PC-3 (cell line): Measurements from ENCODE around the gene KCNK10. TPM values are rescaled to one million over a fixed set of nuclear protein-coding genes. Genes with fewer than 3 reads are reported as not detected.

Experiments used
- ATAC-seq: fragments of 200-7000 bp; cut with Tn5 transposase; 2 replicates; pipeline ENCODE4 v1.9.1; 2020; ENCODE audit warnings: mild to moderate bottlenecking, moderate library complexity
- BruUV-seq: library from RNA; stranded (reverse); fragments of 400-500 nt; replicated peaks from 2 replicates; lab custom pipeline; 2021; lab: Mats Ljungman, UMichigan
- CTCF ChIA-PET: fragments of 300-600 bp; sonication (Branson Sonifier 250); formaldehyde crosslinking; loops from one replicate; lab custom pipeline; 2022; ENCODE audit warnings: antibody characterized with exemption; lab: Charles Lee
- POLR2A ChIA-PET: fragments of 300-600 bp; sonication (Branson Sonifier 250); formaldehyde crosslinking; loops from one replicate; lab custom pipeline; 2022; ENCODE audit warnings: antibody characterized with exemption; ENCODE audit not compliant: unreplicated experiment; lab: Charles Lee
- DNase-seq: peaks from one replicate; pipeline ENCODE4 v3.0.0-alpha.2; 2015
- H2AFZ ChIP-seq: fragments of 300-600 bp; sonication (generic); 2 replicates; pipeline ENCODE4 v1.6.0; 2016; ENCODE audit warnings: antibody characterized with exemption, low read length
- H3F3A ChIP-seq: fragments of 300-600 bp; sonication (generic); one replicate; pipeline ENCODE4 v1.6.0; 2017; ENCODE audit warnings: antibody characterized with exemption, low read length, control low read depth, mild to moderate bottlenecking; ENCODE audit not compliant: unreplicated experiment
- H3K27ac ChIP-seq: fragments of 300-600 bp; sonication (generic); 2 replicates; pipeline ENCODE4 v1.5.1; 2016; ENCODE audit warnings: mild to moderate bottlenecking, low read length
- H3K27me3 ChIP-seq: fragments of 300-600 bp; sonication (generic); 2 replicates; pipeline ENCODE4 v1.6.1; 2016; ENCODE audit warnings: low read length, mixed read lengths
- H3K36me3 ChIP-seq: fragments of 300-600 bp; sonication (generic); 2 replicates; pipeline ENCODE4 v1.6.1; 2016; ENCODE audit warnings: low read depth, mixed run types, low read length, mixed read lengths
- H3K4me1 ChIP-seq: fragments of 300-600 bp; sonication (generic); 2 replicates; pipeline ENCODE4 v1.5.1; 2016; ENCODE audit warnings: low read length; ENCODE audit not compliant: insufficient read depth
- H3K4me2 ChIP-seq: fragments of 300-600 bp; sonication (generic); 2 replicates; pipeline ENCODE4 v1.6.0; 2016; ENCODE audit warnings: low read length
- H3K4me3 ChIP-seq: fragments of 300-600 bp; sonication (generic); 2 replicates; pipeline ENCODE4 v1.5.1; 2016; ENCODE audit warnings: mild to moderate bottlenecking, low read length, mixed read lengths
- H3K79me2 ChIP-seq: fragments of 300-600 bp; sonication (generic); 2 replicates; pipeline ENCODE4 v1.6.1; 2017; ENCODE audit warnings: low read length, mixed read lengths
- H3K9ac ChIP-seq: fragments of 300-600 bp; sonication (generic); 2 replicates; pipeline ENCODE4 v1.6.0; 2016; ENCODE audit warnings: mild to moderate bottlenecking, low read length
- H3K9me2 ChIP-seq: fragments of 300-600 bp; sonication (generic); replicated peaks from 2 replicates; pipeline ENCODE4 v1.6.1; 2016; ENCODE audit warnings: mixed run types, low read length, mixed read lengths
- H3K9me3 ChIP-seq: fragments of 300-600 bp; sonication (generic); 2 replicates; pipeline ENCODE4 v1.6.1; 2016; ENCODE audit warnings: low read length, mixed read lengths
- H4K20me1 ChIP-seq: fragments of 300-600 bp; sonication (generic); 2 replicates; pipeline ENCODE4 v1.6.1; 2016; ENCODE audit warnings: low read length, mixed read lengths
- EZH2 ChIP-seq: fragments of 300-600 bp; sonication (generic); IDR thresholded peaks from one replicate; pipeline ENCODE4 v1.6.1; 2017; ENCODE audit warnings: antibody characterized with exemption, mild to moderate bottlenecking, low read length; ENCODE audit not compliant: unreplicated experiment
- EZH2phosphoT487 ChIP-seq: fragments of 300-600 bp; sonication (generic); IDR thresholded peaks from 2 replicates; pipeline ENCODE4 v1.6.1; 2018; ENCODE audit warnings: mild to moderate bottlenecking, antibody characterized with exemption, low read length, borderline replicate concordance
- intact Hi-C: fragments of 100-400 bp; cut with micrococcal nuclease; formaldehyde crosslinking; loops from 2 replicates; pipeline ENCODE4 v1.9.0; 2023
- total RNA-seq: library from RNA; depleted of rRNA; stranded (reverse); fragments of >200 nt; gene quantifications from 2 replicates; pipeline ENCODE4 v1.2.3, GENCODE V29; 2014
- TF ChIP-seq, protein P1 (sequence below): fragments of 300-600 bp; sonication (generic); conservative IDR thresholded peaks from 2 replicates; pipeline ENCODE4 v1.5.1; 2017; ENCODE audit warnings: antibody characterized with exemption, low read depth, mild to moderate bottlenecking, low read length

The KCNK10 gene
- total RNA-seq, 1 experiment from 2014 or later = not detected

- no TSS peak for BruUV-seq
- peaks cover 8% of the 10 kb centered on the region for H3K4me1 ChIP-seq
Measured at GRCh38 chr14:88340357-88340756, 17.3 kb upstream of the KCNK10 start.

GRCh38 chr14:88333036-88333435 lies 10.0 kb upstream of the KCNK10 start:
- Histone ChIP-seq H3K9me3 (no peaks in the 10 kb centered on the region), H3K9me2 (no peaks in the 10 kb centered on the region), H3K4me2 (no peak overlapping the region), H3K27me3 (peaks cover 52% of the 10 kb centered on the region), H2AFZ (no peak overlapping the region), H3K27ac (no peak overlapping the region), H3K79me2 (no peaks in the 10 kb centered on the region), H4K20me1 (no peaks in the 10 kb centered on the region), H3K4me1 (no peaks in the 10 kb centered on the region), H3F3A (no peaks in the 10 kb centered on the region), H3K4me3 (no peak overlapping the region), H3K9ac (no peak overlapping the region), H3K36me3 (no peaks in the 10 kb centered on the region)
- CTCF ChIA-PET = no interaction called here
- BruUV-seq = no TSS peak
- POLR2A ChIA-PET = no interaction called here
- no peak for TF ChIP-seq EZH2phosphoT487
- ATAC-seq (no peak), DNase-seq (no peak)
- intact Hi-C loops = no loop called here

More at GRCh38 chr14:88340357-88340756, 17.3 kb upstream of the KCNK10 start:
- H3F3A ChIP-seq = no peaks in the 10 kb centered on the region
- intact Hi-C loops = no loop called here
- no peaks in the 10 kb centered on the region for H3K36me3 ChIP-seq
- no peak overlapping the region for H3K4me2 ChIP-seq
- DNase-seq (no peak), ATAC-seq (no peak)
- no peaks in the 10 kb centered on the region for H3K9me3 ChIP-seq
- H2AFZ ChIP-seq = no peak overlapping the region
- H3K79me2 ChIP-seq = no peaks in the 10 kb centered on the region
- no peaks in the 10 kb centered on the region for H4K20me1 ChIP-seq
- H3K4me3 ChIP-seq = no peak overlapping the region
- TF ChIP-seq EZH2phosphoT487 = no peak
- no peak for TF ChIP-seq EZH2
- TF ChIP-seq, protein P1, sequence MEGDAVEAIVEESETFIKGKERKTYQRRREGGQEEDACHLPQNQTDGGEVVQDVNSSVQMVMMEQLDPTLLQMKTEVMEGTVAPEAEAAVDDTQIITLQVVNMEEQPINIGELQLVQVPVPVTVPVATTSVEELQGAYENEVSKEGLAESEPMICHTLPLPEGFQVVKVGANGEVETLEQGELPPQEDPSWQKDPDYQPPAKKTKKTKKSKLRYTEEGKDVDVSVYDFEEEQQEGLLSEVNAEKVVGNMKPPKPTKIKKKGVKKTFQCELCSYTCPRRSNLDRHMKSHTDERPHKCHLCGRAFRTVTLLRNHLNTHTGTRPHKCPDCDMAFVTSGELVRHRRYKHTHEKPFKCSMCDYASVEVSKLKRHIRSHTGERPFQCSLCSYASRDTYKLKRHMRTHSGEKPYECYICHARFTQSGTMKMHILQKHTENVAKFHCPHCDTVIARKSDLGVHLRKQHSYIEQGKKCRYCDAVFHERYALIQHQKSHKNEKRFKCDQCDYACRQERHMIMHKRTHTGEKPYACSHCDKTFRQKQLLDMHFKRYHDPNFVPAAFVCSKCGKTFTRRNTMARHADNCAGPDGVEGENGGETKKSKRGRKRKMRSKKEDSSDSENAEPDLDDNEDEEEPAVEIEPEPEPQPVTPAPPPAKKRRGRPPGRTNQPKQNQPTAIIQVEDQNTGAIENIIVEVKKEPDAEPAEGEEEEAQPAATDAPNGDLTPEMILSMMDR = no peak
- H3K9ac ChIP-seq = no peak overlapping the region
- H3K9me2 ChIP-seq = no peaks in the 10 kb centered on the region
- H3K27me3 ChIP-seq = no peaks in the 10 kb centered on the region
- POLR2A ChIA-PET = no interaction called here
- CTCF ChIA-PET = no interaction called here
- no peak overlapping the region for H3K27ac ChIP-seq

- Histone ChIP-seq H3K27ac (no peak overlapping the region), H3K79me2 (no peaks in the 10 kb centered on the region), H3K9ac (no peak overlapping the region), H3K4me2 (no peak overlapping the region), H2AFZ (no peak overlapping the region), H3K27me3 (peaks cover 89% of the 10 kb centered on the region), H4K20me1 (no peaks in the 10 kb centered on the region), H3F3A (no peaks in the 10 kb centered on the region), H3K4me3 (no peak overlapping the region), H3K4me1 (no peaks in the 10 kb centered on the region), H3K9me3 (no peaks in the 10 kb centered on the region), H3K9me2 (no peaks in the 10 kb centered on the region), H3K36me3 (no peaks in the 10 kb centered on the region)
- no TSS peak for BruUV-seq
- ChIA-PET POLR2A (no interaction called here), CTCF (no interaction called here)
- ATAC-seq (no peak), DNase-seq (no peak)
- intact Hi-C loops = no loop called here
- no peak for TF ChIP-seq EZH2
- no peak for TF ChIP-seq EZH2phosphoT487
- TF ChIP-seq, protein P1 = no peak
Measured at GRCh38 chr14:88327497-88327896, 4.4 kb upstream of the KCNK10 start.
